ENCODE results near the gene RTP3.

Gene RTP3

DNA sequence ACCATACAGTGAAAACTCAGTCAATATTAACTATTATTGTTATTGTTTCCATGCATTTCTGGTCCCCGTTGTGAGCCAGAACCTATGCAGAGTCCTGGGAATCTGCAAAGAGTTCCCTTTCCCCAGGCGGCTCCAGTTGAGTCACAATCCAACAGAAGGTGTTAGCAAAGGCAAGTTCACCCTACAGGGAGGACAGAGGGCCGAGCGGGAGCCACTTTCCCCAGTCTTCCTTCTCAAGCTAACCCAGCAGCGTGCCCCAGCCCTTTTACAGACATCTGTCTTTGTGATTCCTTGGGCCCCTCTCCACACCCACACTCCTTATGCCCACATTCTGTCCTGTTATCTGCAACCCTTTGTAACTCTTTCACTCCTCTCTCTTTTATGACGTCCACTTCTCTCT, 20.0 kb upstream of the RTP3 start:
- DNase-seq (ENCODE audit: low read depth): no peak
- TF ChIP-seq, protein P1, sequence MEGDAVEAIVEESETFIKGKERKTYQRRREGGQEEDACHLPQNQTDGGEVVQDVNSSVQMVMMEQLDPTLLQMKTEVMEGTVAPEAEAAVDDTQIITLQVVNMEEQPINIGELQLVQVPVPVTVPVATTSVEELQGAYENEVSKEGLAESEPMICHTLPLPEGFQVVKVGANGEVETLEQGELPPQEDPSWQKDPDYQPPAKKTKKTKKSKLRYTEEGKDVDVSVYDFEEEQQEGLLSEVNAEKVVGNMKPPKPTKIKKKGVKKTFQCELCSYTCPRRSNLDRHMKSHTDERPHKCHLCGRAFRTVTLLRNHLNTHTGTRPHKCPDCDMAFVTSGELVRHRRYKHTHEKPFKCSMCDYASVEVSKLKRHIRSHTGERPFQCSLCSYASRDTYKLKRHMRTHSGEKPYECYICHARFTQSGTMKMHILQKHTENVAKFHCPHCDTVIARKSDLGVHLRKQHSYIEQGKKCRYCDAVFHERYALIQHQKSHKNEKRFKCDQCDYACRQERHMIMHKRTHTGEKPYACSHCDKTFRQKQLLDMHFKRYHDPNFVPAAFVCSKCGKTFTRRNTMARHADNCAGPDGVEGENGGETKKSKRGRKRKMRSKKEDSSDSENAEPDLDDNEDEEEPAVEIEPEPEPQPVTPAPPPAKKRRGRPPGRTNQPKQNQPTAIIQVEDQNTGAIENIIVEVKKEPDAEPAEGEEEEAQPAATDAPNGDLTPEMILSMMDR (conservative IDR thresholded peaks at IDR 0.05; ENCODE audit: low read depth, low read length): no peak
- no peak overlapping the region for H3K4me3 ChIP-seq (ENCODE audit: low read depth, low read length)

- no peak for DNase-seq (ENCODE audit: low read depth)
- H3K4me3 ChIP-seq (ENCODE audit: low read depth, low read length): no peak overlapping the region
- TF ChIP-seq, protein P1 (conservative IDR thresholded peaks at IDR 0.05; ENCODE audit: low read depth, low read length): no peak
Observed at GRCh38 chr3:46478341-46478740, 19.4 kb upstream of the RTP3 start.

- no peak overlapping the region for H3K4me3 ChIP-seq (ENCODE audit: low read depth, low read length)
- DNase-seq (ENCODE audit: low read depth): no peak
- TF ChIP-seq, protein P1 (conservative IDR thresholded peaks at IDR 0.05; ENCODE audit: low read depth, low read length): no peak
Observed at GRCh38 chr3:46479021-46479420, 18.8 kb upstream of the RTP3 start.

GRCh38 chr3:46479696-46480095, 18.1 kb upstream of the RTP3 start:
- H3K4me3 ChIP-seq (ENCODE audit: low read depth, low read length): no peak overlapping the region
- TF ChIP-seq, protein P1 (conservative IDR thresholded peaks at IDR 0.05; ENCODE audit: low read depth, low read length): no peak
- no peak for DNase-seq (ENCODE audit: low read depth)

DNA sequence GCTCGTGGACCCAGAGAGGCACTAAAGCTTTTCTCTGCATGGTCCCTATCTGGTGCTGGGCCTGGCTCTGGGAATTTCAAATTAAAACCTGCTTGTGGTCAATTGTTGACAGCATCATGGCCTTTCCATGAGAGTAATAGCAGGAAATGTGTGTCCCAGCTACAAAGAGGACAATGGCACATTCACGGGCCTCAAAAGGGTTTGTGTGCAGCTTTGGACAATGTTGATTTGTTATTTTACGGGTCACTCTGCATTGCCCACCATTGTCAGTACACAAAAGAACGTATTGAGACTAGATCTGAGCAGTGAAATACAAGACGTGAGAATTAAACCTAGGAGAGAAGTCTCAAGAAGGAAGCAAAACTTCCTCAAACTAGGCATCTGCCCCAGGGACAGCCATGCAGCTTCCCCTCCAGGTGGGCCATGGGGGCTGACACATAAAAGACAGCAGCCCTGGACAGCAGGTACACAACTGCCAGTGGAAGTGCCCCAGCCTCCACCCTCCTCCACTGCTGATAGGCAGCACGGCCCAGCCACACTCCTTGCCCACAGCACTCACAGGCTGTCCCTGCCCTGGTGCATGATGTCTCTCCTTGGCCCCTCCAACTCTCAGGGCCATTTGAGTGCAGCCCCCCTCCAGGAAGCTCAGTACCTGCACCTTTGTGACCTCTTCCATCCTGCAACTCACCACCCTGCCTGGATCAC, 17.1 kb upstream of the RTP3 start:
- TF ChIP-seq, protein P1 (conservative IDR thresholded peaks at IDR 0.05; ENCODE audit: low read depth, low read length): no peak
- no peak overlapping the region for H3K4me3 ChIP-seq (ENCODE audit: low read depth, low read length)
- DNase-seq (ENCODE audit: low read depth): no peak

DNA sequence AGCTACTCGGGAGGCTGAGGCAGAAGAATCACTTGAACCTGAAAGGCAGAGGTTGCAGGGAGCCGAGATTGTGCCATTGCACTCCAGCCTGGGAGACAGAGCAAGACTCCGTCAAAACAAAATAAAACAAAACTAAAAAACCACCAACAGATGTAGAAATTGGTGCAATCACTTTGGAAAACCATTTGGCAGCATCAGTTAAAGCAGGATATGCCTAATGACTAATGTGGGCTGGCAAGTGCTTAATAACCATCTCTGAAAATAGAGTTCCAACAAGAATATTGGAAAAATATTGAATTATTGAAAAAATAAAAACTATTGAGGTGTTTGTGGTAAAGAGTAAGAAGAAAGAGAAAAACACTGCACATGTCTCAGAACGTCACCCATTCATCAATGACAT, 16.1 kb upstream of the RTP3 start:
- DNase-seq (ENCODE audit: low read depth): no peak
- TF ChIP-seq, protein P1 (conservative IDR thresholded peaks at IDR 0.05; ENCODE audit: low read depth, low read length): no peak
- no peak overlapping the region for H3K4me3 ChIP-seq (ENCODE audit: low read depth, low read length)
